ENCODE data around the gene SLC35B3. TPM values are rescaled to one million over a fixed set of nuclear protein-coding genes. Genes with fewer than 3 reads are reported as not detected.
"Not testable (repeated sequence)": the region's sequence is repeated elsewhere in the genome, so short reads cannot be mapped to it uniquely, and the experiment has no call there.

Gene SLC35B3
- total and polyA plus RNA-seq, 2 donors (not counting 3 experiments of a cell fraction or from before 2014, with no cell fraction given) = 11.9 to 21.5 TPM

GRCh38 chr6:8414844-8415243 lies 20.5 kb downstream of the SLC35B3 start:
- Histone ChIP-seq H3K27me3 (ENCODE audit: control insufficient read depth in 2 of 2, insufficient read depth in 2 of 2, low read length in 2 of 2) (no peaks in the 10 kb centered on the region), H3K4me1 (ENCODE audit: control insufficient read depth, extremely low read depth, insufficient read depth, low read length) (no peaks in the 10 kb centered on the region), H3K4me3 (replicated peaks in 1 of 3; ENCODE audit: insufficient read depth in 1 of 3, low read depth in 1 of 3, low read length in 3 of 3) (no peak overlapping the region), H3K4me2 (ENCODE audit: insufficient read depth, low read length) (no peak overlapping the region), H2AFZ (ENCODE audit: low read depth, low read length) (no peak overlapping the region), H3K9ac (replicated peaks; ENCODE audit: extremely low read depth, insufficient read depth, low read length) (no peak overlapping the region), H3K9me1 (replicated peaks; ENCODE audit: control insufficient read depth, extremely low read depth, insufficient read depth, low read length) (no peaks in the 10 kb centered on the region), H3K9me3 (replicated peaks; ENCODE audit: control insufficient read depth, insufficient read depth, low read length) (no peaks in the 10 kb centered on the region), H3K79me2 (ENCODE audit: control insufficient read depth, insufficient read depth, low read length) (no peaks in the 10 kb centered on the region), H3K27ac (ENCODE audit: insufficient read depth, low read depth, low read length) (no peak overlapping the region), H3K36me3 (ENCODE audit: control insufficient read depth in 2 of 2, extremely low read depth in 1 of 2, insufficient read depth in 2 of 2, low read length in 2 of 2) (peaks cover 14 to 19% of the 10 kb centered on the region in 2 experiments), H4K20me1 (replicated peaks; ENCODE audit: control insufficient read depth, extremely low read depth, insufficient read depth, low read length) (no peaks in the 10 kb centered on the region)
- BruUV-seq (replicated peaks) = no TSS peak
- ChIA-PET POLR2A (no interaction called here), CTCF (no interaction called here)
- dilution Hi-C loops (cut with MboI; ENCODE audit: extremely low pct_ligation_motif_present, low sequenced_read_pairs) = no loop called here
- intact Hi-C loops (cut with micrococcal nuclease) = no loop called here
- TF ChIP-seq POLR2AphosphoS5 (IDR thresholded peaks at IDR 0.05; ENCODE audit: insufficient read depth, low read depth, low read length) (no peak), EZH2 (IDR thresholded peaks at IDR 0.05; ENCODE audit: borderline replicate concordance, low read depth, low read length, severe bottlenecking) (no peak), MYC (IDR thresholded peaks at IDR 0.05; ENCODE audit: low read depth, low read length) (no peak), GATA2 (IDR thresholded peaks at IDR 0.05; ENCODE audit: insufficient read depth, insufficient read length, low read depth, low read length) (no peak)
- FAIRE-seq (no peak), DNase-seq (ENCODE audit: low read depth, low spot score) (no peak)

- H3K27me3 ChIP-seq (ENCODE audit: control insufficient read depth in 2 of 2, insufficient read depth in 2 of 2, low read length in 2 of 2); H3K9ac ChIP-seq (replicated peaks; ENCODE audit: extremely low read depth, insufficient read depth, low read length); H3K9me1 ChIP-seq (replicated peaks; ENCODE audit: control insufficient read depth, extremely low read depth, insufficient read depth, low read length); POLR2A ChIA-PET; H3K4me3 ChIP-seq (replicated peaks in 1 of 3; ENCODE audit: insufficient read depth in 1 of 3, low read depth in 1 of 3, low read length in 3 of 3); H3K27ac ChIP-seq (ENCODE audit: insufficient read depth, low read depth, low read length); dilution Hi-C loops (cut with MboI; ENCODE audit: extremely low pct_ligation_motif_present, low sequenced_read_pairs); CTCF ChIA-PET; H3K4me1 ChIP-seq (ENCODE audit: control insufficient read depth, extremely low read depth, insufficient read depth, low read length); H3K36me3 ChIP-seq (ENCODE audit: control insufficient read depth in 2 of 2, extremely low read depth in 1 of 2, insufficient read depth in 2 of 2, low read length in 2 of 2); H2AFZ ChIP-seq (ENCODE audit: low read depth, low read length); DNase-seq (ENCODE audit: low read depth, low spot score); FAIRE-seq; BruUV-seq (replicated peaks); intact Hi-C loops (cut with micrococcal nuclease); H4K20me1 ChIP-seq (replicated peaks; ENCODE audit: control insufficient read depth, extremely low read depth, insufficient read depth, low read length); H3K79me2 ChIP-seq (ENCODE audit: control insufficient read depth, insufficient read depth, low read length); H3K4me2 ChIP-seq (ENCODE audit: insufficient read depth, low read length); H3K9me3 ChIP-seq (replicated peaks; ENCODE audit: control insufficient read depth, insufficient read depth, low read length): not testable (repeated sequence)
Measured at GRCh38 chr6:8405946-8406345, 29.4 kb downstream of the SLC35B3 start.

All from endothelial cell of umbilical vein (primary cell).